Bronchial epithelial cell (primary cell): Measurements from ENCODE around the gene TFF1. TPM values are rescaled to one million over a fixed set of nuclear protein-coding genes. Genes with fewer than 3 reads are reported as not detected.

Experiments
- DNase-seq: peaks from one replicate; pipeline ENCODE4 v3.0.0-alpha.2; 2010; ENCODE audit warnings: low read depth
- FAIRE-seq: peaks from 2 replicates; lab custom pipeline; 2011; peaks lifted over from hg19 to GRCh38; lab: Jason Lieb, UNC
- H3K27me3 ChIP-seq: 2 replicates; pipeline ENCODE4 v1.5.1; 2011; ENCODE audit warnings: low read length; ENCODE audit not compliant: control insufficient read depth, insufficient read depth
- H3K36me3 ChIP-seq: 2 replicates; pipeline ENCODE4 v1.5.1; 2011; ENCODE audit warnings: low read length; ENCODE audit not compliant: control insufficient read depth, insufficient read depth
- H3K4me3 ChIP-seq: 2 replicates; pipeline ENCODE4 v1.5.1; 2011; ENCODE audit warnings: mild to moderate bottlenecking, low read depth, low read length, control low read depth
- total RNA-seq: library from RNA; depleted of rRNA; stranded (reverse); fragments of >200 nt; gene quantifications from 2 replicates; pipeline ENCODE4 v1.2.1, GENCODE V29; 2014
- TF ChIP-seq, protein P1 (sequence below): IDR thresholded peaks from 2 replicates; pipeline ENCODE4 v1.5.1; 2011; ENCODE audit warnings: mild to moderate bottlenecking, moderate library complexity, low read length, control low read depth, inconsistent platforms; ENCODE audit not compliant: insufficient read depth, severe bottlenecking

TFF1 gene
- total RNA-seq, 1 donor from 2014 or later = not detected

DNA sequence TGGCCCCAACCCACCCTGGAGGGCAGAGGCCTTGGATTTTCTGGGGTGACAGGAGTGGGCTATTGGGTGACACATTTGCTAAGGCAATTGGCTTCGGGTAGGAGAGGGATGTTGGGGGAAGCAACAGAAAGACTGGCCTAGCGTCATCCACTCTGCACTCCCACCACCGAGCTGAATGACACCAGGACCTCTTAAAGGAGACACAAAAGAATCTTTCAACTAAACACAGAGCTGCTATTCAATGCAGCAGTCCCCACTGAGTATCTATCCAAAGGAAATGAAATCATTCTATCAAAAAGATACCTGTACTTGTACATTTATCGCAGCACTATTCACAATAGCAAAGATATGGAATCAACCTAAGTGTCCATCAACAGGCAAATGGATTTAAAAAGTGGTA is 21.7 kb downstream of the TFF1 start:
- no peak overlapping the region for H3K4me3 ChIP-seq
- FAIRE-seq (no peak), DNase-seq (no peak)
- H3K36me3 ChIP-seq = no peaks in the 10 kb centered on the region
- TF ChIP-seq, protein P1, sequence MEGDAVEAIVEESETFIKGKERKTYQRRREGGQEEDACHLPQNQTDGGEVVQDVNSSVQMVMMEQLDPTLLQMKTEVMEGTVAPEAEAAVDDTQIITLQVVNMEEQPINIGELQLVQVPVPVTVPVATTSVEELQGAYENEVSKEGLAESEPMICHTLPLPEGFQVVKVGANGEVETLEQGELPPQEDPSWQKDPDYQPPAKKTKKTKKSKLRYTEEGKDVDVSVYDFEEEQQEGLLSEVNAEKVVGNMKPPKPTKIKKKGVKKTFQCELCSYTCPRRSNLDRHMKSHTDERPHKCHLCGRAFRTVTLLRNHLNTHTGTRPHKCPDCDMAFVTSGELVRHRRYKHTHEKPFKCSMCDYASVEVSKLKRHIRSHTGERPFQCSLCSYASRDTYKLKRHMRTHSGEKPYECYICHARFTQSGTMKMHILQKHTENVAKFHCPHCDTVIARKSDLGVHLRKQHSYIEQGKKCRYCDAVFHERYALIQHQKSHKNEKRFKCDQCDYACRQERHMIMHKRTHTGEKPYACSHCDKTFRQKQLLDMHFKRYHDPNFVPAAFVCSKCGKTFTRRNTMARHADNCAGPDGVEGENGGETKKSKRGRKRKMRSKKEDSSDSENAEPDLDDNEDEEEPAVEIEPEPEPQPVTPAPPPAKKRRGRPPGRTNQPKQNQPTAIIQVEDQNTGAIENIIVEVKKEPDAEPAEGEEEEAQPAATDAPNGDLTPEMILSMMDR = no peak
- H3K27me3 ChIP-seq = no peaks in the 10 kb centered on the region

DNA sequence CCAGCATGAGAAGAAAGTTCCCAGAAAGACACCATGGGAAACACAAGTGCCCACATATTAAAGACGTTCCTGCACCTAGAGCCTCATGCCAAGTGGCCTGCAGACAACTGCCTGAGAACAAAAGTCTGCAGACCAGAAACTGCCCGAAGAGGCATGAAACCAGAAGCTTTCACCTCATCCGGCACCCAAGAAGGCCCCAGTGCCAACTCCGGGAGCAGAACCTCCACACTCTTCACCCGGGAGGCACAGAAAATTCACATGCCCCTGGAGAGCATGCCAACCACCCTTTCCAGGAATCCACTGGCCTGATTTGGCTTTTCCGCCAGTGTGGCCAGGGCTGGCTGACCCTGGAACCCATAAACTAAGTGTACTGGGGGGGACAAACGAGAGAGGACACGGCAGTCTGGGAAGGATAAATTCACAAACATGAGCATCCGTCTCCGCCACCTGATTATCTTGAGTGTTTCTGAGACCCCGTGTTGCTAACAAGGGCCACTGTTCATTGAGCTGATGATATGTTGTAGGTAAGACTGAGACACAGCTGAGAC is 22.3 kb downstream of the TFF1 start:
- Histone ChIP-seq H3K27me3 (no peaks in the 10 kb centered on the region), H3K4me3 (no peak overlapping the region), H3K36me3 (no peaks in the 10 kb centered on the region)
- DNase-seq = no peak
- TF ChIP-seq, protein P1 = no peak
- FAIRE-seq = no peak

DNA sequence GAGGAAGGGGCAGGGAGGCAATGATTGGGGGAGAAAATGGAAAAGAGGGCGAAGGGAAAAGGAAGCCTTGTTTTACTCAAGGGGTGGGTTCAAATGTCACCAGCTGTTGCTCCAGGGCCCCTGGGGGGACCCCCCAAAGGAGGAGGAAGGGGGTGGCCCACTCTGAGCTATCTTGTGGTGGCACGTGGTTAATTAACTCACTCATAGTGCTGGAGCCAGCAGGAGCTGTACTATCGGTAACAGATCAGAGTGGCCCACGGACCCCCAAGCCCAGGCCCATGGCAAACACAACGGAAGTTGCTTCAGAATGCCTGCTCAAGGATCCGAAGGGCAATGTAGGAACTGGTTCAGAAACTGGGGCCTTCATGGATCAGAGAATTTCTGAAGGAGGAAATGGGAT is 22.8 kb downstream of the TFF1 start:
- FAIRE-seq (no peak), DNase-seq (no peak)

DNA sequence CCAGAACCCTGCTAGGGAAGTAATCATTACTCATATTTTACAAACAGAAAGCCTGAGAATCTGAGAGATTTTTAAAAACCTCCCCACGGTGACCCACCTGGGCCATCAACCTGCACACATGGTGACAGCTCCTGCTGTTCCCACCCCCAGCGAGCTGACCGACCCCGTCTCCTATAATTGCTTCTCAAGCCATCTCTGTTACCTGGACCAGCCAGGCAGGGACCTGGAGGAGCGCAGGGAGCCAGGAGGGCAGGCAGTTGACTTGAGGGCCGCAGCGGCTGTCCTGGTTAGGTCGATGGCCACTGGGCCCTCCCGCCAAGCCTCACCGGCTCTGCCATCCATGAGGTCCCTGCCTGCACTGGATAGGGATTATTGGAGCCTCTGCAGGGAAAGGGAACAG is 23.2 kb downstream of the TFF1 start:
- DNase-seq (no peak), FAIRE-seq (no peak)
- H3K27me3 ChIP-seq = no peaks in the 10 kb centered on the region
- H3K36me3 ChIP-seq = no peaks in the 10 kb centered on the region
- TF ChIP-seq, protein P1 = no peak
- no peak overlapping the region for H3K4me3 ChIP-seq

More for the DNA sequence above, 22.8 kb downstream of the TFF1 start:
- no peak overlapping the region for H3K4me3 ChIP-seq
- H3K27me3 ChIP-seq = no peaks in the 10 kb centered on the region
- TF ChIP-seq, protein P1 = no peak
- H3K36me3 ChIP-seq = no peaks in the 10 kb centered on the region

DNA sequence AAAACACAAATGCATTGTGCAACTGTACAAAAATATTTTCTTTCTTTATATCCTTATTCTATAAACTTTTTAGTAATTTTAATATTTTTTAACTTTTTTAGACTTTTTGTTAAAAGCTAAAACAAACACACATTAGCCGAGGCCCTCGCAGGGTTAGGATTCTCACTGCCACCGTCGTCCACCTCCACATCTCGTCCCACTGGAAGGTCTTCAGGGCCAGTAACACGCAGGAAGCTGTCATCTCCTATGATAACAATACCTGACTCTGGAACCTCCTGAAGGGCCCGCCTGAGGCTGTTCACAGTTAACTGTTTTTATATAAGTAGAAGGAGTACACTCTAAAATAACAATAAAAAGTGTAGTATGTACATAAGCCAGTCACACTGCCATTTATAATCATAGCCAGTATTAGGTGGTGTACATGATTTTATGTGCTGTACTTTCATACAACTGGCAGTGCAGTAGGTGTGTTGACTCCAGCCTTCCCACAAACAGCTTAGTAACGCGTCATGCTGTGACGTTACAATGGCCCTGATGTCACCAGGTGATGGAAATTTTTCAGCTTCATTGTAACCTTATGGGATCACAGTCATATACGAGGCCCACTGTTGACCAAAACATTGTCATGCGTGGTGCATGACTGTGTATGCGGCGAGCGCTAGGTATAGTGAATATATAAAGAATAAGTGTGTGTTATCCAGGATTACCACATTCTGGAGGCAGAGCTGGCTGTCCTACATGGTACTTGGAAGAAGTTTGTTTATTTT is 24.4 kb downstream of the TFF1 start:
- no peaks in the 10 kb centered on the region for H3K36me3 ChIP-seq
- no peak for FAIRE-seq
- TF ChIP-seq, protein P1 = no peak
- no peaks in the 10 kb centered on the region for H3K27me3 ChIP-seq
- DNase-seq = no peak
- H3K4me3 ChIP-seq = no peak overlapping the region
